Measurements from ENCODE around the gene CCNL1. TPM values are rescaled to one million over a fixed set of nuclear protein-coding genes. Genes with fewer than 3 reads are reported as not detected.
A peak's percentile ranks its signal among the peaks of the same experiment; 100 is the strongest.

The CCNL1 gene
- total and polyA plus RNA-seq, 2 of the 4 experiments (the other 2 are of a cell fraction) = 60.9 to 83.3 TPM

- DNase-seq (no peak), ATAC-seq (ENCODE audit: low read depth) (no peak)
- Histone ChIP-seq H2BK120ac (ENCODE audit: low read depth, low read length) (no peak overlapping the region), H4K91ac (ENCODE audit: insufficient read depth, low read depth, low read length) (no peak overlapping the region), H2BK5ac (ENCODE audit: low read depth, low read length, poor library complexity, severe bottlenecking) (no peak overlapping the region), H4K8ac (ENCODE audit: low read depth in 2 of 2, low read length in 2 of 2) (no peak overlapping the region), H3K4ac (ENCODE audit: low read depth, low read length) (0 out of 2 replicates have a peak overlapping the region, but pooled peaks have one; percentile 13), H2AK5ac (ENCODE audit: low read depth, low read length) (peak overlapping the region; percentile 20; the same call in 1 of the 2 replicates), H3K4me2 (ENCODE audit: low read depth, low read length) (no peak overlapping the region), H2AFZ (replicated peaks; ENCODE audit: low read length, poor library complexity) (no peak overlapping the region), H4K5ac (ENCODE audit: low read depth, low read length) (no peak overlapping the region), H3K14ac (replicated peaks; ENCODE audit: low read depth, low read length) (no peak overlapping the region), H2AK9ac (replicated peaks; ENCODE audit: low read depth, low read length, poor library complexity) (peak overlapping the region; percentile 20), H3K9me3 (ENCODE audit: control insufficient read depth, insufficient read depth, low read length) (no peaks in the 10 kb centered on the region), H3K79me1 (ENCODE audit: low read depth in 1 of 2, low read length in 2 of 2) (no peaks in the 10 kb centered on the region), H4K20me1 (ENCODE audit: insufficient read depth, low read length) (no peaks in the 10 kb centered on the region), H3K18ac (ENCODE audit: low read depth, low read length) (no peak overlapping the region), H3K27ac (ENCODE audit: insufficient read depth, low read length) (no peak overlapping the region), H2BK20ac (ENCODE audit: low read depth, low read length) (no peak overlapping the region; the same call in 1 of the 2 replicates), H3K36me3 (ENCODE audit: control insufficient read depth, insufficient read depth, low read length) (no peaks in the 10 kb centered on the region), H3K23ac (ENCODE audit: low read depth, low read length) (no peak overlapping the region), H3K4me1 (ENCODE audit: control insufficient read depth, insufficient read depth, low read length) (peaks cover 19% of the 10 kb centered on the region), H3K9ac (ENCODE audit: low read depth, low read length) (no peak overlapping the region), H3K27me3 (ENCODE audit: control insufficient read depth, insufficient read depth, low read length) (no peaks in the 10 kb centered on the region), H3K4me3 (ENCODE audit: insufficient read depth, low read depth, low read length) (no peak overlapping the region), H2BK15ac (ENCODE audit: low read depth, low read length) (no peak overlapping the region), H3K56ac (ENCODE audit: extremely low read depth, insufficient read depth, low read length) (no peak overlapping the region), H3K9me1 (ENCODE audit: insufficient read depth, low read length) (peaks cover 3% of the 10 kb centered on the region; the same call in 1 of the 2 replicates)
- WGBS, 2 experiments (ENCODE audit: extremely low coverage in 2 of 2, insufficient read length in 1 of 2) = no CpG with 5 or more reads among the region's 2 CpGs
- in situ Hi-C loops (cut with MboI; ENCODE audit: low sequenced_read_pairs) = no loop called here
- BruUV-seq (replicated peaks) = no TSS peak
- ChIA-PET CTCF (interaction anchor here (0.8 kb wide), 1 partner anchor 14 kb away, joined by 3 read pairs; no protein-coding TSS in a partner anchor), POLR2A (ENCODE audit: unreplicated experiment) (no interaction called here)
- dilution Hi-C loops (cut with HindIII; ENCODE audit: low sequenced_read_pairs, unreplicated experiment) = no loop called here
- intact Hi-C loops (cut with micrococcal nuclease) = no loop called here
- TF ChIP-seq BHLHE40 (IDR thresholded peaks at IDR 0.05; ENCODE audit: low read depth, low read length) = no peak
Measured at GRCh38 chr3:157107037-157107436, 52.9 kb downstream of the CCNL1 start.

Measured in IMR-90 (cell line).